NB4 (cell line): ENCODE measurements around the gene SNRNP48.

Experiments
- MAX ChIP-seq: IDR thresholded peaks from 2 replicates; pipeline ENCODE4 v1.6.1; 2011; ENCODE audit warnings: low read depth, low read length
- POLR2A ChIP-seq: IDR thresholded peaks from 2 replicates; pipeline ENCODE4 v1.6.1; 2011; ENCODE audit warnings: mild to moderate bottlenecking; ENCODE audit not compliant: insufficient read length; ENCODE audit errors: extremely low read depth

GRCh38 chr6:7572213-7572943 lies 17.6 kb upstream of the SNRNP48 start:
- TF ChIP-seq POLR2A (no peak), MAX (no peak)
